ENCODE measurements around the gene OAS1.
"Not testable (repeated sequence)": the region's sequence is repeated elsewhere in the genome, so short reads cannot be mapped to it uniquely, and the experiment has no call there.

Gene OAS1

GRCh38 chr12:112909693-112910092 lies 2.9 kb downstream of the OAS1 start:
- Histone ChIP-seq H3K4me1 (ENCODE audit: insufficient read depth, low read length) (peaks cover 4% of the 10 kb centered on the region; the same call in 1 of the 2 replicates), H3K36me3 (ENCODE audit: insufficient read depth, low read length) (no peaks in the 10 kb centered on the region)

GRCh38 chr12:112913038-112913688 lies 6.4 kb downstream of the OAS1 start:
- Histone ChIP-seq H3K36me3 (ENCODE audit: insufficient read depth, low read length) (no peaks in the 10 kb centered on the region), H3K9me3 (ENCODE audit: control insufficient read depth, insufficient read depth, low read length) (peaks cover 12% of the 10 kb centered on the region), H3K9ac (ENCODE audit: low read depth, low read length) (no peak overlapping the region), H3K4me1 (ENCODE audit: insufficient read depth, low read length) (no peaks in the 10 kb centered on the region)

More at GRCh38 chr12:112909693-112910092, 2.9 kb downstream of the OAS1 start:
- H3K9ac ChIP-seq (ENCODE audit: low read depth, low read length) = no peak overlapping the region
- peaks cover 12% of the 10 kb centered on the region for H3K9me3 ChIP-seq (ENCODE audit: control insufficient read depth, insufficient read depth, low read length)

- H3K4me1 ChIP-seq (ENCODE audit: insufficient read depth, low read length); H3K36me3 ChIP-seq (ENCODE audit: insufficient read depth, low read length); H3K9ac ChIP-seq (ENCODE audit: low read depth, low read length): not testable (repeated sequence)
- H3K9me3 ChIP-seq (ENCODE audit: control insufficient read depth, insufficient read depth, low read length) = peaks cover 12% of the 10 kb centered on the region
Observed at GRCh38 chr12:112913888-112914287, 7.1 kb downstream of the OAS1 start.

- Histone ChIP-seq H3K9me3 (ENCODE audit: control insufficient read depth, insufficient read depth, low read length) (peaks cover 11% of the 10 kb centered on the region), H3K9ac (ENCODE audit: low read depth, low read length) (no peak overlapping the region), H3K36me3 (ENCODE audit: insufficient read depth, low read length) (no peaks in the 10 kb centered on the region), H3K4me1 (ENCODE audit: insufficient read depth, low read length) (no peaks in the 10 kb centered on the region)
Observed at GRCh38 chr12:112916270-112916669, 9.5 kb downstream of the OAS1 start.

GRCh38 chr12:112919121-112919520 lies 12.4 kb downstream of the OAS1 start:
- Histone ChIP-seq H3K36me3 (ENCODE audit: insufficient read depth, low read length) (no peaks in the 10 kb centered on the region), H3K9ac (ENCODE audit: low read depth, low read length) (no peak overlapping the region), H3K4me1 (ENCODE audit: insufficient read depth, low read length) (no peaks in the 10 kb centered on the region), H3K9me3 (ENCODE audit: control insufficient read depth, insufficient read depth, low read length) (no peaks in the 10 kb centered on the region)

GRCh38 chr12:112924986-112925385 lies 18.2 kb downstream of the OAS1 start:
- H3K9me3 ChIP-seq (ENCODE audit: control insufficient read depth, insufficient read depth, low read length) = 0 out of 2 replicates have a peak, but pooled peaks cover 4% of the 10 kb centered on the region
- H3K9ac ChIP-seq (ENCODE audit: low read depth, low read length) = no peak overlapping the region
- H3K4me1 ChIP-seq (ENCODE audit: insufficient read depth, low read length) = no peaks in the 10 kb centered on the region
- H3K36me3 ChIP-seq (ENCODE audit: insufficient read depth, low read length) = no peaks in the 10 kb centered on the region

GRCh38 chr12:112926416-112927033 lies 19.8 kb downstream of the OAS1 start:
- not testable (repeated sequence) for H3K9me3 ChIP-seq (ENCODE audit: control insufficient read depth, insufficient read depth, low read length); H3K9ac ChIP-seq (ENCODE audit: low read depth, low read length); H3K36me3 ChIP-seq (ENCODE audit: insufficient read depth, low read length)

GRCh38 chr12:112927475-112927874 lies 20.7 kb downstream of the OAS1 start:
- H3K36me3 ChIP-seq (ENCODE audit: insufficient read depth, low read length) = no peaks in the 10 kb centered on the region
- peaks cover 1% of the 10 kb centered on the region; the same call in 1 of the 2 replicates for H3K4me1 ChIP-seq (ENCODE audit: insufficient read depth, low read length)
- H3K9ac ChIP-seq (ENCODE audit: low read depth, low read length) = no peak overlapping the region
- H3K9me3 ChIP-seq (ENCODE audit: control insufficient read depth, insufficient read depth, low read length) = 0 out of 2 replicates have a peak, but pooled peaks cover 4% of the 10 kb centered on the region

More at GRCh38 chr12:112926416-112927033, 19.8 kb downstream of the OAS1 start:
- not testable (repeated sequence) for H3K4me1 ChIP-seq (ENCODE audit: insufficient read depth, low read length)

- 0 out of 2 replicates have a peak, but pooled peaks cover 4% of the 10 kb centered on the region for H3K9me3 ChIP-seq (ENCODE audit: control insufficient read depth, insufficient read depth, low read length)
- H3K4me1 ChIP-seq (ENCODE audit: insufficient read depth, low read length) = peaks cover 6% of the 10 kb centered on the region; the same call in 1 of the 2 replicates
- H3K36me3 ChIP-seq (ENCODE audit: insufficient read depth, low read length) = no peaks in the 10 kb centered on the region
- H3K9ac ChIP-seq (ENCODE audit: low read depth, low read length) = no peak overlapping the region
Observed at GRCh38 chr12:112927925-112928324, 21.2 kb downstream of the OAS1 start.

- Histone ChIP-seq H3K36me3 (ENCODE audit: insufficient read depth, low read length) (no peaks in the 10 kb centered on the region), H3K4me1 (ENCODE audit: insufficient read depth, low read length) (peaks cover 6% of the 10 kb centered on the region; the same call in 1 of the 2 replicates), H3K9ac (ENCODE audit: low read depth, low read length) (no peak overlapping the region), H3K9me3 (ENCODE audit: control insufficient read depth, insufficient read depth, low read length) (0 out of 2 replicates have a peak, but pooled peaks cover 4% of the 10 kb centered on the region)
Observed at GRCh38 chr12:112928978-112929377, 22.2 kb downstream of the OAS1 start.

GRCh38 chr12:112929715-112930114 lies 23.0 kb downstream of the OAS1 start:
- 0 out of 2 replicates have a peak, but pooled peaks cover 4% of the 10 kb centered on the region for H3K9me3 ChIP-seq (ENCODE audit: control insufficient read depth, insufficient read depth, low read length)
- peaks cover 6% of the 10 kb centered on the region; the same call in 1 of the 2 replicates for H3K4me1 ChIP-seq (ENCODE audit: insufficient read depth, low read length)
- H3K9ac ChIP-seq (ENCODE audit: low read depth, low read length) = no peak overlapping the region
- no peaks in the 10 kb centered on the region for H3K36me3 ChIP-seq (ENCODE audit: insufficient read depth, low read length)

GRCh38 chr12:112930350-112930749 lies 23.6 kb downstream of the OAS1 start:
- H3K4me1 ChIP-seq (ENCODE audit: insufficient read depth, low read length) = peaks cover 6% of the 10 kb centered on the region; the same call in 1 of the 2 replicates
- 0 out of 2 replicates have a peak, but pooled peaks cover 4% of the 10 kb centered on the region for H3K9me3 ChIP-seq (ENCODE audit: control insufficient read depth, insufficient read depth, low read length)
- H3K9ac ChIP-seq (ENCODE audit: low read depth, low read length) = no peak overlapping the region
- H3K36me3 ChIP-seq (ENCODE audit: insufficient read depth, low read length) = no peaks in the 10 kb centered on the region

GRCh38 chr12:112932485-112933128 lies 25.8 kb downstream of the OAS1 start:
- Histone ChIP-seq H3K9me3 (ENCODE audit: control insufficient read depth, insufficient read depth, low read length) (no peaks in the 10 kb centered on the region), H3K36me3 (ENCODE audit: insufficient read depth, low read length) (no peaks in the 10 kb centered on the region), H3K9ac (ENCODE audit: low read depth, low read length) (no peak overlapping the region), H3K4me1 (ENCODE audit: insufficient read depth, low read length) (peaks cover 6% of the 10 kb centered on the region; the same call in 1 of the 2 replicates)

GRCh38 chr12:112933129-112933505 lies 26.4 kb downstream of the OAS1 start:
- no peaks in the 10 kb centered on the region for H3K9me3 ChIP-seq (ENCODE audit: control insufficient read depth, insufficient read depth, low read length)

More at GRCh38 chr12:112933129-112933505, 26.4 kb downstream of the OAS1 start:
- Histone ChIP-seq H3K4me1 (ENCODE audit: insufficient read depth, low read length) (peaks cover 6% of the 10 kb centered on the region; the same call in 1 of the 2 replicates), H3K36me3 (ENCODE audit: insufficient read depth, low read length) (no peaks in the 10 kb centered on the region), H3K9ac (ENCODE audit: low read depth, low read length) (no peak overlapping the region)

All from ES-I3 (cell line).